ENCODE data around the gene SFN.

Gene SFN

GRCh38 chr1:26911399-26912146, 48.6 kb downstream of the SFN start:
- no peak for DNase-seq (ENCODE audit: low read depth)

- DNase-seq (ENCODE audit: low read depth) = no peak
These were observed 49.2 kb downstream of the SFN start for GRCh38 chr1:26912147-26912490.

DNA sequence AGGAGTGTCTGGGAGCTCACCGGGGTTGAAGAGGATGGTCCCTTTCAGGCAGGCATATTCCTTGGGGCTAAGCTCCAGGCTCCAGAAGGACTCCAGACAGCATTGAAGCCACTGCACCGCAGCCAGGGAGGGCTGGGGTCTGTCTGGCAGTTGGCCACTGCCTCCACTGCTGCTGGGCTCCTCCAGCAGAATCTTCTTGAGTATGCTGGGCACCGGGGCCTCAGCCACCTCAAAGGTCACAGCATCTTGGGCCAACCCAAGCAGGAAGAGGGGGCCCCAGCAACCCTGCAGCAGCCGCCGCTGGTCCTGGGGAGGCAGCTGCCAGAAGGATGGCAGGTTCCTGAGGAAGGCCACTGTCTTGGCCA, 50.4 kb downstream of the SFN start:
- no peak for DNase-seq (ENCODE audit: low read depth)
